HepG2 (cell line): ENCODE results near the gene PDLIM7. TPM values are rescaled to one million over a fixed set of nuclear protein-coding genes. Genes with fewer than 3 reads are reported as not detected.

Experiments
- ATAC-seq: fragments of 200-7000 bp; cut with Tn5 transposase; 3 replicates; pipeline ENCODE4 v1.9.1; 2020; ENCODE audit warnings: mild to moderate bottlenecking, moderate library complexity
- BruUV-seq: library from RNA; stranded (reverse); fragments of 400-500 nt; replicated peaks from 2 replicates; lab custom pipeline; 2021; lab: Mats Ljungman, UMichigan
- CTCF ChIA-PET: fragments of 300-600 bp; formaldehyde crosslinking; extraction: SDS; loops from one replicate; lab custom pipeline; 2021; ENCODE audit warnings: low total read pairs, inconsistent platforms, low intra/inter-chr PET ratio; lab: Yijun Ruan, JAX
- POLR2A ChIA-PET: fragments of 350-600 bp; sonication (Branson Sonifier 250); formaldehyde crosslinking; loops from one replicate; lab custom pipeline; 2020; ENCODE audit warnings: antibody characterized with exemption, inconsistent platforms; lab: Yijun Ruan, JAX
- DNase-seq: peaks from one replicate; pipeline ENCODE4 v3.0.0-alpha.2; 2015; ENCODE audit warnings: low spot score
- FAIRE-seq: peaks from 3 replicates; lab custom pipeline; 2011; peaks lifted over from hg19 to GRCh38; lab: Jason Lieb, UNC
- H2AFZ ChIP-seq: one replicate; pipeline ENCODE4 v1.6.1; 2011; ENCODE audit warnings: low read length, inconsistent platforms
- H3K27ac ChIP-seq: fragments of 300-600 bp; 3 replicates; pipeline ENCODE4 v1.8.0; 2011; ENCODE audit warnings: mixed run types, mild to moderate bottlenecking, mixed read lengths, low read length, inconsistent platforms; ENCODE audit not compliant: insufficient read depth; ENCODE audit errors: extremely low read length
- H3K27me3 ChIP-seq, 2 experiments: fragments of 200-600 bp in 1 of 2; 2 replicates in 1 of 2; 3 replicates in 1 of 2; pipeline versions ENCODE4 v1.6.0 to v1.8.0; 2011; ENCODE audit warnings: low read length in 2 of 2, mild to moderate bottlenecking in 2 of 2, moderate library complexity in 2 of 2, inconsistent platforms in 1 of 2; ENCODE audit not compliant: insufficient read depth in 2 of 2, control insufficient read depth in 1 of 2
- H3K36me3 ChIP-seq, 2 experiments: fragments of 200-600 bp in 1 of 2; replicated peaks in 1 of 2; 2 replicates in 1 of 2; 3 replicates in 1 of 2; pipeline versions ENCODE4 v1.5.1 to v1.8.0; 2011; ENCODE audit warnings: low read length in 2 of 2, inconsistent platforms in 1 of 2; ENCODE audit not compliant: insufficient read depth in 2 of 2, control insufficient read depth in 1 of 2
- H3K4me1 ChIP-seq: 2 replicates; pipeline ENCODE4 v1.5.1; 2012; ENCODE audit warnings: low read length, inconsistent platforms; ENCODE audit not compliant: insufficient read depth
- H3K4me2 ChIP-seq: 2 replicates; pipeline ENCODE4 v1.6.0; 2011; ENCODE audit warnings: low read depth, low read length, inconsistent platforms
- H3K4me3 ChIP-seq, 3 experiments: fragments of 200-600 bp in 1 of 3; sonication (generic), shearing (Covaris generic) in 1 of 3; replicated peaks in 1 of 3; 2 replicates each; pipeline ENCODE4 v1.5.1; 2011 to 2016; ENCODE audit warnings: low read length in 3 of 3, inconsistent platforms in 2 of 3, low read depth in 2 of 3, mild to moderate bottlenecking in 2 of 3, control low read depth in 1 of 3, mixed read lengths in 1 of 3; ENCODE audit not compliant: insufficient read depth in 1 of 3
- H3K79me2 ChIP-seq: one replicate; pipeline ENCODE4 v1.6.1; 2011; ENCODE audit warnings: low read length, inconsistent platforms; ENCODE audit not compliant: insufficient read depth
- H3K9ac ChIP-seq: 2 replicates; pipeline ENCODE4 v1.6.0; 2011; ENCODE audit warnings: mild to moderate bottlenecking, low read depth, low read length, inconsistent platforms; ENCODE audit not compliant: insufficient read depth
- H3K9me3 ChIP-seq: 2 replicates; pipeline ENCODE4 v1.5.1; 2012; ENCODE audit warnings: mild to moderate bottlenecking, low read length
- H4K20me1 ChIP-seq: 2 replicates; pipeline ENCODE4 v1.6.0; 2011; ENCODE audit warnings: inconsistent platforms, mild to moderate bottlenecking, low read length, moderate library complexity; ENCODE audit not compliant: insufficient read depth
- MAZ ChIP-seq, 2 experiments: sonication (generic) in 1 of 2; formaldehyde crosslinking in 1 of 2; IDR thresholded peaks; 2 replicates each; pipeline versions ENCODE4 v1.5.0 to v1.6.1; 2012 to 2020; ENCODE audit warnings: low read depth in 2 of 2, mild to moderate bottlenecking in 2 of 2, borderline replicate concordance in 1 of 2, improper control_type of control experiment in 1 of 2, low read length in 1 of 2, missing genetic modification reagents in 1 of 2, moderate library complexity in 1 of 2
- PCBP1 ChIP-seq: fragments of 200-400 bp; formaldehyde crosslinking; IDR thresholded peaks from 2 replicates; pipeline ENCODE4 v1.6.1; 2017; ENCODE audit warnings: mild to moderate bottlenecking, low read depth, low read length, borderline replicate concordance
- PHB2 ChIP-seq: fragments of 450-650 bp; IDR thresholded peaks from 2 replicates; pipeline ENCODE4 v1.6.1; 2018; ENCODE audit not compliant: partially characterized antibody
- PPARG ChIP-seq: conservative IDR thresholded peaks from 2 replicates; pipeline ENCODE4 v1.6.1; 2016; ENCODE audit warnings: missing biosample characterization, missing genetic modification reagents
- SRSF4 ChIP-seq: fragments of 200-400 bp; formaldehyde crosslinking; IDR thresholded peaks from one replicate; pipeline ENCODE4 v1.6.1; 2018; ENCODE audit warnings: mild to moderate bottlenecking, low read depth, low read length, moderate library complexity; ENCODE audit not compliant: poor library complexity, severe bottlenecking
- ZFP62 ChIP-seq: sonication (generic); formaldehyde crosslinking; IDR thresholded peaks from 2 replicates; pipeline ENCODE4 v1.4.0; 2020; ENCODE audit warnings: missing genetic modification reagents
- ZNF234 ChIP-seq: sonication (generic); formaldehyde crosslinking; conservative IDR thresholded peaks from 2 replicates; pipeline ENCODE4 v1.5.1; 2020; ENCODE audit warnings: mild to moderate bottlenecking, missing genetic modification reagents
- ZNF652 ChIP-seq: IDR thresholded peaks from 2 replicates; pipeline ENCODE4 v1.6.1; 2016; ENCODE audit warnings: low read depth, borderline replicate concordance
- WGBS: methylation state at CpG from one replicate; pipeline ENCODE4 v1.1.6; 2017; ENCODE audit warnings: low lambda C conversion rate; 5-methylcytosine and 5-hydroxymethylcytosine counted together
- in situ Hi-C: cut with HindIII; loops from 2 replicates; pipeline ENCODE4 v1.10.0; 2017; ENCODE audit warnings: low pct_unique_long_range_greater_than_20kb; ENCODE audit not compliant: extremely low pct_ligation_motif_present
- intact Hi-C: fragments of 100-400 bp; cut with micrococcal nuclease; formaldehyde crosslinking; loops from one replicate; pipeline ENCODE4 v1.10.0; 2022; ENCODE audit not compliant: unreplicated experiment
- polyA plus RNA-seq, 8 experiments: library from polyadenylated mRNA; depleted of rRNA in 3 of 8; stranded (reverse) in 7 of 8; unstranded in 1 of 8; fragments of >200 nt; fragmentation: Illumina TruSeq in 4 of 8; extraction: Trizol in 4 of 8; gene quantifications; 2 replicates each; pipeline versions ENCODE4 v1.2.1 to v1.2.3, GENCODE V29; 2011 to 2016; ENCODE audit warnings: low read depth in 4 of 8, missing spikeins in 1 of 8, mixed read lengths in 1 of 8; ENCODE audit not compliant: insufficient read depth in 1 of 8
- total RNA-seq, 5 experiments: library from RNA; depleted of rRNA; stranded (reverse); fragments of >200 nt; fragmentation: Illumina TruSeq; extraction: Trizol; gene quantifications; 2 replicates each; pipeline ENCODE4 v1.2.3, GENCODE V29; 2016; ENCODE audit warnings: low read depth in 1 of 5
- TF ChIP-seq, protein P1 (sequence below): sonication (generic); formaldehyde crosslinking; IDR thresholded peaks from 2 replicates; pipeline ENCODE4 v1.5.0; 2020; ENCODE audit warnings: missing genetic modification reagents, mild to moderate bottlenecking, borderline replicate concordance

The PDLIM7 gene
- total and polyA plus RNA-seq, 2 of the 13 experiments (the other 11 are each of a cell fraction or from before 2014, with no cell fraction given), result 21.1 to 31.3 TPM

- TF ChIP-seq MAZ (IDR thresholded peaks at IDR 0.05; ENCODE audit: borderline replicate concordance, low read depth, low read length), result peak; percentile 53; the same call in 1 of the 2 replicates
- TF ChIP-seq MAZ (CRISPR knock-in tag; IDR thresholded peaks at IDR 0.05; ENCODE audit: low read depth), result peak; percentile 78
- TF ChIP-seq SRSF4, result no peak
- TF ChIP-seq ZNF652, result no peak
- TF ChIP-seq PPARG (CRISPR knock-in tag), result 0 out of 2 replicates have a peak, but pooled peaks have one; percentile 23
- TF ChIP-seq ZFP62 (CRISPR knock-in tag), result no peak
- TF ChIP-seq ZNF234 (CRISPR knock-in tag), result no peak
- TF ChIP-seq, all 625 proteins: peak for 67
Measured at GRCh38 chr5:177491429-177491945, 5.9 kb downstream of the PDLIM7 start (continued).

- over 99% methylated on average over 16 of the region's 16 CpGs for WGBS
- H3K27me3 ChIP-seq, result no peaks in the 10 kb centered on the region
- no peaks in the 10 kb centered on the region for H3K9me3 ChIP-seq
- intact Hi-C loops, result no loop called here
- FAIRE-seq (no peak), ATAC-seq (no peak), DNase-seq (no peak)
- no peaks in the 10 kb centered on the region for H3K79me2 ChIP-seq
- no peak overlapping the region for H3K27ac ChIP-seq
- BruUV-seq, result no TSS peak
- H3K9ac ChIP-seq, result no peak overlapping the region
- peaks cover 11% of the 10 kb centered on the region; the same call in 1 of the 2 replicates for H4K20me1 ChIP-seq
- H3K4me1 ChIP-seq, result peaks cover 23% of the 10 kb centered on the region
- H2AFZ ChIP-seq, result no peak overlapping the region
- in situ Hi-C loops, result no loop called here
- ChIA-PET POLR2A (no interaction called here), CTCF (interaction anchor here (1.3 to 3.0 kb wide), 3 partner anchors 10 to 109 kb away, joined by 3 to 37 read pairs (median 14); partner anchors contain the start of gene B4GALT7)
- no peak overlapping the region for H3K4me2 ChIP-seq
- H3K36me3 ChIP-seq, result peaks cover 15 to 18% of the 10 kb centered on the region in 2 experiments; a peak in 4 of 5 replicates
- TF ChIP-seq PCBP1, result 0 out of 2 replicates have a peak, but pooled peaks have one; percentile 20
- TF ChIP-seq PHB2, result no peak
- TF ChIP-seq, protein P1, sequence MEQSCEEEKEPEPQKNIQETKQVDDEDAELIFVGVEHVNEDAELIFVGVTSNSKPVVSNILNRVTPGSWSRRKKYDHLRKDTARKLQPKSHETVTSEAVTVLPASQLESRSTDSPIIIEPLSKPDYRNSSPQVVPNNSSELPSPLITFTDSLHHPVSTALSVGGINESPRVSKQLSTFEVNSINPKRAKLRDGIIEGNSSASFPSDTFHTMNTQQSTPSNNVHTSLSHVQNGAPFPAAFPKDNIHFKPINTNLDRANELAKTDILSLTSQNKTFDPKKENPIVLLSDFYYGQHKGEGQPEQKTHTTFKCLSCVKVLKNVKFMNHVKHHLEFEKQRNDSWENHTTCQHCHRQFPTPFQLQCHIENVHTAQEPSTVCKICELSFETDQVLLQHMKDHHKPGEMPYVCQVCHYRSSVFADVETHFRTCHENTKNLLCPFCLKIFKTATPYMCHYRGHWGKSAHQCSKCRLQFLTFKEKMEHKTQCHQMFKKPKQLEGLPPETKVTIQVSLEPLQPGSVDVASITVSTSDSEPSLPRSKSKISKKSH (CRISPR knock-in tag), result 0 out of 2 replicates have a peak, but pooled peaks have one; percentile 36
- no peak overlapping the region for H3K4me3 ChIP-seq
Measured at GRCh38 chr5:177490992-177491391, 6.4 kb downstream of the PDLIM7 start.
